ENCODE data around the gene UROC1.

Gene UROC1

GRCh38 chr3:126446301-126446700, 71.3 kb downstream of the UROC1 start:
- no peak for DNase-seq (ENCODE audit: extremely low read depth in 1 of 2, low read depth in 1 of 2)

- DNase-seq (ENCODE audit: extremely low read depth in 1 of 2, low read depth in 1 of 2), result no peak
Measured at GRCh38 chr3:126445506-126445905, 72.1 kb downstream of the UROC1 start.

- DNase-seq (ENCODE audit: extremely low read depth in 1 of 2, low read depth in 1 of 2), result no peak
Measured at GRCh38 chr3:126442856-126443242, 74.7 kb downstream of the UROC1 start.

- no peak for DNase-seq (ENCODE audit: extremely low read depth in 1 of 2, low read depth in 1 of 2)
Measured at GRCh38 chr3:126442094-126442855, 75.3 kb downstream of the UROC1 start.

- DNase-seq (ENCODE audit: extremely low read depth in 1 of 2, low read depth in 1 of 2), result no peak
Measured at GRCh38 chr3:126441256-126441880, 76.2 kb downstream of the UROC1 start.

- DNase-seq (ENCODE audit: extremely low read depth in 1 of 2, low read depth in 1 of 2), result no peak
Measured at GRCh38 chr3:126440709-126440995, 76.9 kb downstream of the UROC1 start.

- no peak for DNase-seq (ENCODE audit: extremely low read depth in 1 of 2, low read depth in 1 of 2)
Measured at GRCh38 chr3:126439968-126440708, 77.4 kb downstream of the UROC1 start.

- DNase-seq (ENCODE audit: extremely low read depth in 1 of 2, low read depth in 1 of 2), result no peak
Measured at GRCh38 chr3:126439346-126439967, 78.1 kb downstream of the UROC1 start.

GRCh38 chr3:126438746-126439145, 78.8 kb downstream of the UROC1 start:
- DNase-seq (ENCODE audit: extremely low read depth in 1 of 2, low read depth in 1 of 2), result no peak

- DNase-seq (ENCODE audit: extremely low read depth in 1 of 2, low read depth in 1 of 2), result no peak
Measured at GRCh38 chr3:126438186-126438585, 79.4 kb downstream of the UROC1 start.

GRCh38 chr3:126436826-126437717, 80.5 kb downstream of the UROC1 start:
- no peak for DNase-seq (ENCODE audit: extremely low read depth in 1 of 2, low read depth in 1 of 2)

- no peak for DNase-seq (ENCODE audit: extremely low read depth in 1 of 2, low read depth in 1 of 2)
Measured at GRCh38 chr3:126435456-126436315, 81.9 kb downstream of the UROC1 start.

GRCh38 chr3:126434931-126435411, 82.6 kb downstream of the UROC1 start:
- no peak for DNase-seq (ENCODE audit: extremely low read depth in 1 of 2, low read depth in 1 of 2)

GRCh38 chr3:126434264-126434590, 83.3 kb downstream of the UROC1 start:
- no peak for DNase-seq (ENCODE audit: extremely low read depth in 1 of 2, low read depth in 1 of 2)

GRCh38 chr3:126433496-126434263, 83.9 kb downstream of the UROC1 start:
- no peak for DNase-seq (ENCODE audit: extremely low read depth in 1 of 2, low read depth in 1 of 2)

- no peak for DNase-seq (ENCODE audit: extremely low read depth in 1 of 2, low read depth in 1 of 2)
Measured at GRCh38 chr3:126433105-126433430, 84.5 kb downstream of the UROC1 start.

GRCh38 chr3:126432361-126433104, 85.0 kb downstream of the UROC1 start:
- no peak for DNase-seq (ENCODE audit: extremely low read depth in 1 of 2, low read depth in 1 of 2)
